Vagina (tissue), 2 donors: ENCODE measurements around the gene PLEKHA8. TPM values are rescaled to one million over a fixed set of nuclear protein-coding genes. Genes with fewer than 3 reads are reported as not detected.

ENCODE experiments used
- DNase-seq, 2 donors: peaks; one replicate each; pipeline ENCODE4 v3.0.0-alpha.2; 2017; ENCODE audit errors: extremely low spot score in 2 of 2
- H3K27ac ChIP-seq: fragments of 200-600 bp; sonication (generic); one replicate; pipeline ENCODE4 v1.5.1; 2019
- H3K27me3 ChIP-seq: fragments of 200-600 bp; sonication (generic); one replicate; pipeline ENCODE4 v1.5.1; 2019
- H3K36me3 ChIP-seq, 2 donors: fragments of 200-600 bp; sonication (generic); one replicate each; pipeline ENCODE4 v1.5.1; 2017 to 2019
- H3K4me1 ChIP-seq: fragments of 200-600 bp; sonication (generic); one replicate; pipeline ENCODE4 v1.5.1; 2019
- H3K4me3 ChIP-seq, 2 donors: fragments of 200-600 bp; sonication (generic); 1 replicate in 1 of 2; 2 replicates in 1 of 2; pipeline ENCODE4 v1.5.1; 2016 to 2019
- H3K9me3 ChIP-seq: fragments of 200-600 bp; sonication (generic); one replicate; pipeline ENCODE4 v1.5.1; 2019
- POLR2A ChIP-seq, 2 donors: fragments of 450-650 bp; IDR thresholded peaks; one replicate each; pipeline ENCODE4 v1.6.1; 2017; ENCODE audit warnings: antibody characterized with exemption in 2 of 2, mild to moderate bottlenecking in 2 of 2, moderate library complexity in 2 of 2
- POLR2AphosphoS5 ChIP-seq, 2 donors: sonication (generic); formaldehyde crosslinking; IDR thresholded peaks; one replicate each; pipeline ENCODE4 v1.9.0; 2017; ENCODE audit warnings: antibody characterized with exemption in 2 of 2, mild to moderate bottlenecking in 2 of 2, low read depth in 1 of 2; ENCODE audit not compliant: insufficient read depth in 1 of 2
- intact Hi-C: fragments of 100-400 bp; cut with DNase I; formaldehyde crosslinking; loops from one replicate; pipeline ENCODE4 v1.15.1; 2023
- total RNA-seq: library from RNA; depleted of rRNA; stranded (reverse); fragments of >200 nt; gene quantifications from one replicate; pipeline ENCODE4 v1.2.3, GENCODE V29; 2016
- TF ChIP-seq, protein P1 (sequence below), 3 experiments: fragments of 450-650 bp in 2 of 3; fragments of 200-600 bp in 1 of 3; sonication (generic) in 1 of 3; IDR thresholded peaks; one replicate each; pipeline ENCODE4 v1.5.1; 2017 to 2019; ENCODE audit warnings: antibody characterized with exemption in 3 of 3, mild to moderate bottlenecking in 2 of 3, moderate library complexity in 2 of 3

The PLEKHA8 gene, protein sequence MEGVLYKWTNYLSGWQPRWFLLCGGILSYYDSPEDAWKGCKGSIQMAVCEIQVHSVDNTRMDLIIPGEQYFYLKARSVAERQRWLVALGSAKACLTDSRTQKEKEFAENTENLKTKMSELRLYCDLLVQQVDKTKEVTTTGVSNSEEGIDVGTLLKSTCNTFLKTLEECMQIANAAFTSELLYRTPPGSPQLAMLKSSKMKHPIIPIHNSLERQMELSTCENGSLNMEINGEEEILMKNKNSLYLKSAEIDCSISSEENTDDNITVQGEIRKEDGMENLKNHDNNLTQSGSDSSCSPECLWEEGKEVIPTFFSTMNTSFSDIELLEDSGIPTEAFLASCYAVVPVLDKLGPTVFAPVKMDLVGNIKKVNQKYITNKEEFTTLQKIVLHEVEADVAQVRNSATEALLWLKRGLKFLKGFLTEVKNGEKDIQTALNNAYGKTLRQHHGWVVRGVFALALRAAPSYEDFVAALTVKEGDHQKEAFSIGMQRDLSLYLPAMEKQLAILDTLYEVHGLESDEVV
- total RNA-seq = 12.3 TPM

DNA sequence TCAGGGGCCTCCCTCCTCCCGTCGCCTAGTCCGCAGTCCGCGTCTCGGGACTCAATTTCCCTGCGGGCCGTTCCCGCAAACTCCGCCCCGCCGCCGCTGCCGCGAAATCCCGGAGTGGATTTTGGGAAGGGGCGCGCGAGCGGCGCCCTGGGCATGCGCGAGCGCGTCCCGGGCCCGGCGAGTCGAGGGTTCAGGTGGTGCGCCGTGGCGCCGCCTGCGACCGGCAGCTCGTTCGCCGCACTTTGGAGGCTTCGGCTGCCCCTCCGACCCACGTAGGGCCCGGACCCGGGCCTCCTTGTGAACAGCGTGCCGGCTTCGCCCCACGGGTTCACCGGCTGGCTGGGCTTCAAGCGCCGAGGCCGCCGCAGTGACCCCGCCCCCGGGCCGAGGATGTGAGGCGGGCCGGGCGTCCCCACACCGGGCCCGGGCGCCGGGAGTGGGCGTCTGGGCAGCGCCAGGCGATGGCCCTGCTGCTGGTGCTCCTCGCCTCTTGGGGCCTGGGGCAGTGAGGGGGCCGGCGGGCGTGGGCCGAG, at the start of gene PLEKHA8:
Gene PLEKHA8 (plus strand): TSS at position 197 of the 533 bp plus-strand sequence. CDS start 351 bp downstream, outside the sequence.
- peaks cover 71% of the 10 kb centered on the region for H3K4me1 ChIP-seq
- intact Hi-C loops = loop anchor here (10.0 kb wide), 1 partner anchor 107 kb away; the partner anchor contains the start of gene MTURN
- TF ChIP-seq POLR2AphosphoS5 (IDR thresholded peaks at IDR 0.05; ENCODE audit: insufficient read depth in 1 of 2, low read depth in 1 of 2) (peak; percentile 63 to 81), POLR2A (IDR thresholded peaks at IDR 0.05) (peak in 1 of 2 donors; percentile 60)
- TF ChIP-seq, protein P1, sequence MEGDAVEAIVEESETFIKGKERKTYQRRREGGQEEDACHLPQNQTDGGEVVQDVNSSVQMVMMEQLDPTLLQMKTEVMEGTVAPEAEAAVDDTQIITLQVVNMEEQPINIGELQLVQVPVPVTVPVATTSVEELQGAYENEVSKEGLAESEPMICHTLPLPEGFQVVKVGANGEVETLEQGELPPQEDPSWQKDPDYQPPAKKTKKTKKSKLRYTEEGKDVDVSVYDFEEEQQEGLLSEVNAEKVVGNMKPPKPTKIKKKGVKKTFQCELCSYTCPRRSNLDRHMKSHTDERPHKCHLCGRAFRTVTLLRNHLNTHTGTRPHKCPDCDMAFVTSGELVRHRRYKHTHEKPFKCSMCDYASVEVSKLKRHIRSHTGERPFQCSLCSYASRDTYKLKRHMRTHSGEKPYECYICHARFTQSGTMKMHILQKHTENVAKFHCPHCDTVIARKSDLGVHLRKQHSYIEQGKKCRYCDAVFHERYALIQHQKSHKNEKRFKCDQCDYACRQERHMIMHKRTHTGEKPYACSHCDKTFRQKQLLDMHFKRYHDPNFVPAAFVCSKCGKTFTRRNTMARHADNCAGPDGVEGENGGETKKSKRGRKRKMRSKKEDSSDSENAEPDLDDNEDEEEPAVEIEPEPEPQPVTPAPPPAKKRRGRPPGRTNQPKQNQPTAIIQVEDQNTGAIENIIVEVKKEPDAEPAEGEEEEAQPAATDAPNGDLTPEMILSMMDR (IDR thresholded peaks at IDR 0.05) = peak in 1 of 3 experiments; percentile 38
- no peaks in the 10 kb centered on the region for H3K27me3 ChIP-seq
- H3K27ac ChIP-seq = peak within 1 kb of the TSS; percentile 94
- H3K36me3 ChIP-seq = no peaks in the 10 kb centered on the region
- H3K4me3 ChIP-seq = peak within 1 kb of the TSS; percentile 80 to 86
- peak in 1 of 2 donors; percentile 91 for DNase-seq
- no peaks in the 10 kb centered on the region for H3K9me3 ChIP-seq

DNA sequence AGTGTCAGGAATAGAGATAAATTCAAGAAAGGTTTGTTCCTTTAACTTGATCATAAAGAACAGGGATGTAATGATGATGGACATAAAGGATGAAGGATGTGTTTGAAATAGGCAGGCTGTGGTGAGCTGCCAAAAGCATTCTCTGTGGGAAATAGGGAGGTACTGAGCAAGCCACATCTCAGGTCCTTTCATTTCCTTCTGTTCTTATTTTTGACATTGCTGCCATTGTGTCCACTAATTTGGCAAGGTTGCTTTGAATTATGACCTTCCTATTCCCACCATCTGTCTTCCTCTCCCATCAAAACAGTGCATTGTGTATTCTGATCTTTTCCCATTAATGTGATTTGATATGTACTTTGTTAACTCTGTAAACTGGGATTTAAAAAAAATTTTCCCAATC, 48.1 kb upstream of the PLEKHA8 start:
- TF ChIP-seq, protein P1 (IDR thresholded peaks at IDR 0.05) = no peak
- TF ChIP-seq POLR2AphosphoS5 (IDR thresholded peaks at IDR 0.05; ENCODE audit: insufficient read depth in 1 of 2, low read depth in 1 of 2) = no peak
- no peak for TF ChIP-seq POLR2A (IDR thresholded peaks at IDR 0.05)
- no peaks in the 10 kb centered on the region for H3K9me3 ChIP-seq
- H3K4me1 ChIP-seq = peaks cover 15% of the 10 kb centered on the region
- no peaks in the 10 kb centered on the region for H3K36me3 ChIP-seq
- intact Hi-C loops = no loop called here
- H3K27me3 ChIP-seq = no peaks in the 10 kb centered on the region
- DNase-seq = no peak
- H3K27ac ChIP-seq = no peak overlapping the region
- no peak overlapping the region for H3K4me3 ChIP-seq

DNA sequence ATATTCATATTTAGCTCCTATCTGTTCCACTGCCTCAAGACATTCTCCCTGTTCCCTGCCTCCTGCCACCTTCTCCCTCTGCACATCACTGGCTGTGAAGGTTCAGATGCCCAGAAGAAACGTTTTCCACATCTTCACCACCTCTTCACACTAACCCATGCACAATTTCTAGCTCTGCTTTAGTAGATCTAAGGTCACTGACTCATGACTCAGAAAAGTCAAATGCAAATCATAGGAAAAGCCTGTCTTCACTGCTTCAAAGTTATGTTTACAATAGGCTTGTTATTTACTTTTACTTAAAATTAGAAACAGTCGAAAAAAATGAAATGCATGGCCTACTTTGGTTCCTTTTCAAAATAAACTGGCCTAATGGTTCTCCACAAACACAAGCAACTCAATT, 41.1 kb upstream of the PLEKHA8 start:
- intact Hi-C loops = no loop called here
- TF ChIP-seq, protein P1 (IDR thresholded peaks at IDR 0.05) = no peak
- no peak for TF ChIP-seq POLR2A (IDR thresholded peaks at IDR 0.05)
- no peak for TF ChIP-seq POLR2AphosphoS5 (IDR thresholded peaks at IDR 0.05; ENCODE audit: insufficient read depth in 1 of 2, low read depth in 1 of 2)
- Histone ChIP-seq H3K27me3 (no peaks in the 10 kb centered on the region), H3K4me1 (peaks cover 30% of the 10 kb centered on the region), H3K9me3 (no peaks in the 10 kb centered on the region), H3K27ac (peak overlapping the region; percentile 95), H3K36me3 (no peaks in the 10 kb centered on the region), H3K4me3 (no peak overlapping the region)
- no peak for DNase-seq

DNA sequence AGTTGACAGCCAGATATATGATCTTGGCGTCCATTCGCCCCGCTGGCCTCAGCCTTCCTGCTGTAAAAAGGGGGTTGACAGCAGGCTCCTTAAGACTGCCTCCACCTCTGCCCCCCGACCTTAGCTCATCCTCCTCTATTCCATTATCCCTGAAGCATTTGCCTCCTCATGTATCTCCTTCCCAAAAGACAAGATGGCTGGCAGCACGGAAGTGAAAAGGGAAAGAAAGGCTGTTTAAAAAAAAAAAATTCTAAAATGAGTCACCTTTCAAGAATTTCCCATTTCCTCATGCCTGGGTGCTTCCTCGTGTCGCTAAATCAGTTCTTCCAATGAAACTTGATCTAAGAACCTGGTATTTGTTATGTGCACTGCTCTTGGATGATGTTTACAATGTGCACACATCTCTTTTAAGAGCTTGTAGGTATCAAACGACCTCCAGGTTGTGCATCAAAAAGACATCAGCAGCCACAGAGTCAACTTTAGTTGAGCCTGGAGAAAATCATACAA, 40.3 kb upstream of the PLEKHA8 start:
- Histone ChIP-seq H3K27ac (peak overlapping the region; percentile 95), H3K9me3 (no peaks in the 10 kb centered on the region), H3K36me3 (no peaks in the 10 kb centered on the region), H3K27me3 (no peaks in the 10 kb centered on the region), H3K4me1 (peaks cover 30% of the 10 kb centered on the region), H3K4me3 (peak overlapping the region; percentile 64 to 73)
- intact Hi-C loops = no loop called here
- no peak for DNase-seq
- TF ChIP-seq, protein P1 (IDR thresholded peaks at IDR 0.05) = no peak
- no peak for TF ChIP-seq POLR2AphosphoS5 (IDR thresholded peaks at IDR 0.05; ENCODE audit: insufficient read depth in 1 of 2, low read depth in 1 of 2)
- TF ChIP-seq POLR2A (IDR thresholded peaks at IDR 0.05) = no peak
